Activated CD4-positive, CD25-positive, alpha-beta regulatory T cell treated with anti-CD3 and anti-CD28 coated beads, Interleukin-2, amount 50 U/mL, for 16 hours (primary cell): ENCODE measurements around the gene NLRP9.

ENCODE experiments used
- DNase-seq: peaks from one replicate; pipeline ENCODE4 v3.0.0-alpha.2; 2020; ENCODE audit warnings: low read depth, low spot score

The NLRP9 gene

GRCh38 chr19:55704494-55705245 is 33.5 kb downstream of the NLRP9 start:
- DNase-seq = no peak

DNA sequence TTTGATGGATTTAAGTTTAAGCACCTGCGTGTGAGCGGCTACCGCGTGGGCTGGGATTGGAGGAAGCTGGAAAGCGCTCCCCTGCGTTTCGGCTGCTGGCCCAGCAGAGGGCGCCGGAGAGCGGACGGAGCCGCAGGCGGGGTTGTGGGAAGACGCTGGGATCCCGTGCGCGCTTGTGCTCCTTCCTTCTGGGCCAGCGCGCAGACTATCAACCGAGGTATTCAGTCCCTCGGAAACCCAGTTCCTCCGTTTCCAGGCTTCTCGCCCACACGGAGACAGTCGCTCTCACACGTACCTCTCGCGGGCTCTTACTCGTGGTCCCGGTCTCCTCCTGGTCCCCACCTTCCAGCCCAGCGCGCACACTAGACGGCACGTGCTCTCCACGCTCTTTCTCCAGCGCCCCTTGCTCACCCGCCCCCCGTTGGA is 34.4 kb downstream of the NLRP9 start:
- DNase-seq = no peak

GRCh38 chr19:55702131-55702627 is 36.0 kb downstream of the NLRP9 start:
- DNase-seq = no peak

- no peak for DNase-seq
These were observed 37.4 kb downstream of the NLRP9 start for GRCh38 chr19:55700813-55701212.

GRCh38 chr19:55699221-55699620 is 39.0 kb downstream of the NLRP9 start:
- DNase-seq = no peak

DNA sequence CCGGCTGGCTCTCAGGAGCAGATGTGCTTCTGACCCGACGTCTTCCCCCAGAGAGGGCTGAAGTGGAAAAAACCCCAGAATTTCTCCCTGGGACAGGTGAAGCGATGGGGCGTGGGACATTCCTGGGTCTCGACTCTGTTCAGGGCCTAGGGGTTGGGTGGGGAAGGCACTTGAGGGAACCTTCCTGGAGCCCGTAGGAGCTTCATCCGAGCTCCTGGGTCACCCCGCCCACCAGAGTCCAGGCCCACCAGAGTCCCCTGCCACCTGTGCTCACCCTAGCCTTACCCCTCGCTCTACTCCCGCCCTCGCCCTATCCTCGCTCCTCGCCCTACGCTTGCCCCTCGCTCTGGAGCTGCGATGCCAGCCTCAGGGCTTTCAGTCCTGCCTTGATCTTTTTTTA is 39.9 kb downstream of the NLRP9 start:
- DNase-seq = no peak

DNA sequence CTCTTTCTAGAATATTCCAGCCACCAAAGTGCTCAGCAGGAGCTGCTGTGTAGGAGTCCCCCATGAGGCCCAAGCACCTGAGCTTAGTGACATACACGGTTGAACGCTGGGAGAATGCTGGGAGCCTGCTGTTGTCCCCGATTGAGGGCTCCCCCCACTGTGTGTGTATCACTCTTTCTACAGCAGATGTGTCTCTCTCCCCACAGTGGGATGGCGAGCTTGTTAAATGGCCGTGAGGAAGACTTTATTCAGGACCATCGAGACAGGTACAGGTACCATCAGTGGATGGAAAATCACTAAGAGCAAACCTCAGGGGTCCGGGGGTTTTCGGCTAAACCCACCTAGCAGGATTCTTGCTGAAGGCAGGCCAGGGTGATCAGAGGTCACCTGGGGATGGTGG is 40.5 kb downstream of the NLRP9 start:
- no peak for DNase-seq

GRCh38 chr19:55697069-55697440 is 41.1 kb downstream of the NLRP9 start:
- no peak for DNase-seq

- no peak for DNase-seq
These were observed 41.7 kb downstream of the NLRP9 start for GRCh38 chr19:55696301-55697068.

DNA sequence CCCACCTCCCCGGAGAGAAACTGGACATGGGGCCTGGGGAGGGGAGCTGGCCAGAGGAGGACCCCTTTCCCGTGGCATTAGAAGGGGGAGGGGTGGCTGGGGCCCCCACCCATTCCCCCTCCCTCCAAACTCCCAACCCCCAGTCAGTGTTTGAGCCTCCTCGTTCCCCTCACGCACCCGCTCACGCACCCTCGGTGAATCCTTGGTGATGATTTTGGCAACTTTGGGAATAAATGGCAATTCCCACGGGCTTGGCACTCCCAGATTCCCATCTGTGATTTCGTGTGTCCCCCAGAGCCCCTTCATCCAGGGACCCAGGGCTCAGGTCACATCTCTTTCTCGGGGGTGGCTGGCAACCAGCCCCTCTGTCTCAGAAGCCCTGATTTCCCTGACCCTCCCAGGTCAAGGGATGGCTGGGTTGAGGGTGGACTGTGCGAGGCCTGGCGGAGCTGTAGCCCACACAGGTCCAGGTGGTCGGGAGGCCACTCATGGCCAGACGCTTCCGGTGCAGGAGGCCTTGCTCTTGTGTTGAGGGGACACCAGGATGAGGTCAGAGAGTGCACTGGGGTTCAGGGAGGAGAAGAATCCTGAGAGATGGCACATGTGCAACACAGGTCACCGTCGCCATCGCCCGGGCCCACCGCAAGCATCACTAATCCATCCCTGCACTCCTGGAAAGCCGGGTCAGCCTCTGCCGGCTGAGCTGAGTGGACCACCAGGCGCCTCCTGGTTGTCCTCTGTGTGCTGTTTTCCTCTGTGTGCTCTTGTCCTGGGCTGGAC is 42.5 kb downstream of the NLRP9 start:
- no peak for DNase-seq

DNA sequence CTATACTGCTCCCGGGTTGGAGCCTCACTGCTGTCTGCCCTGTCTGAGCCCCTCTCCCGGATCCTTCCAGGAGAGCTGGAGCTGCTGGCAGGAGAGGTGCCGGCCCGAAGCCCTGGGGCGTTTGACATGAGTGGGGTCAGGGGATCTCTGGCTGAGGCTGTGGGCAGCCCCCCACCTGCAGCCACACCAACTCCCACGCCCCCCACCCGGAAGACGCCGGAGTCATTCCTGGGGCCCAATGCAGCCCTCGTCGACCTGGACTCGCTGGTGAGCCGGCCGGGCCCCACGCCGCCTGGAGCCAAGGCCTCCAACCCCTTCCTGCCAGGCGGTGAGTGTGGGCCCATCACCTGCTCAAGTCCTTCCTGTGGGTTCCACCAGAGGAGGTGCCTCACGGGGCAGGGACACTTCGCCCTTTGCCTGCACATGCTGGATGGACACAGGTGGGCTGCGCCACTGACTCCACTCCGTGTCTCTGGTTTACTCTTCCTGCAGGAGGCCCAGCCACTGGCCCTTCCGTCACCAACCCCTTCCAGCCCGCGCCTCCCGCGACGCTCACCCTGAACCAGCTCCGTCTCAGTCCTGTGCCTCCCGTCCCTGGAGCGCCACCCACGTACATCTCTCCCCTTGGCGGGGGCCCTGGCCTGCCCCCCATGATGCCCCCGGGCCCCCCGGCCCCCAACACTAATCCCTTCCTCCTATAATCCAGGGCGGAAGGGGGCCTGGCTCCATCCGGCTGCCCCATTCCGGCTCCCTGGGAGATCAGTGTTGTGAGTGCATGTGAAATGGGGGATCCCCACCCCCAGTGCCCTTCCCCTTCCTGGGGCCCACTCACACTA is 43.3 kb downstream of the NLRP9 start:
- no peak for DNase-seq

GRCh38 chr19:55694241-55694655 is 44.0 kb downstream of the NLRP9 start:
- DNase-seq = no peak

DNA sequence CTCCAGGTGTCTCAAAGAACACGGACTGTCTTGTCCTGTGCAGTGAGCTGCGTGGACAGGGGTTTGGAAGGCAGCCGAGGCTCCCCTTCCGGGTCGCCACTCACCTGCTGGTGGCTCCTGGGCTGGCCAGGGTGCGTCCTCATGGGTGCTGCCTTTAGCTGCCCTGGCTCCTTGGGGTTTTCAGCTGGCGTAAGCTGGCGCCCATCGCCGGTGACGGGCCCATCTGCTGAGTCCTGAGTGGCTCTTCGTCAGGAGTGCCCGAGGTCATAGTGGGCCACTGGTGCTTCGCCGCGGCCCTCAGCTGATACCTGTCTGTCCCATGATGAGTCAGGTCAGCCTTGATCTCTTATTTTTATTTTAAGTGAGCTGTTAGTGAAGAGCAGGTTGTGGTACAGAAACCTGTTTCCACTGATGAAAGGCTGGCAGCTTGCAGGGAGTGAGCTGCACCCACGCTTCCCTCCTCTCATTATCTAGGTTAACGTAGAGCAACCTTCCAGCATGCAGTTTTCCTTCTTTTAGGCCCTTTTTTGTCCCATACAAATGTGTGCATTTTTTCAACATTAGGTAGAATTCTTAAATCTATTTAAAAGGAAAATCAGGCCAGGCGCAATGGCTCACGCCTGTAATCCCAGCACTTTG is 44.7 kb downstream of the NLRP9 start:
- DNase-seq = no peak

- no peak for DNase-seq
These were observed 45.5 kb downstream of the NLRP9 start for GRCh38 chr19:55692681-55693081.

DNA sequence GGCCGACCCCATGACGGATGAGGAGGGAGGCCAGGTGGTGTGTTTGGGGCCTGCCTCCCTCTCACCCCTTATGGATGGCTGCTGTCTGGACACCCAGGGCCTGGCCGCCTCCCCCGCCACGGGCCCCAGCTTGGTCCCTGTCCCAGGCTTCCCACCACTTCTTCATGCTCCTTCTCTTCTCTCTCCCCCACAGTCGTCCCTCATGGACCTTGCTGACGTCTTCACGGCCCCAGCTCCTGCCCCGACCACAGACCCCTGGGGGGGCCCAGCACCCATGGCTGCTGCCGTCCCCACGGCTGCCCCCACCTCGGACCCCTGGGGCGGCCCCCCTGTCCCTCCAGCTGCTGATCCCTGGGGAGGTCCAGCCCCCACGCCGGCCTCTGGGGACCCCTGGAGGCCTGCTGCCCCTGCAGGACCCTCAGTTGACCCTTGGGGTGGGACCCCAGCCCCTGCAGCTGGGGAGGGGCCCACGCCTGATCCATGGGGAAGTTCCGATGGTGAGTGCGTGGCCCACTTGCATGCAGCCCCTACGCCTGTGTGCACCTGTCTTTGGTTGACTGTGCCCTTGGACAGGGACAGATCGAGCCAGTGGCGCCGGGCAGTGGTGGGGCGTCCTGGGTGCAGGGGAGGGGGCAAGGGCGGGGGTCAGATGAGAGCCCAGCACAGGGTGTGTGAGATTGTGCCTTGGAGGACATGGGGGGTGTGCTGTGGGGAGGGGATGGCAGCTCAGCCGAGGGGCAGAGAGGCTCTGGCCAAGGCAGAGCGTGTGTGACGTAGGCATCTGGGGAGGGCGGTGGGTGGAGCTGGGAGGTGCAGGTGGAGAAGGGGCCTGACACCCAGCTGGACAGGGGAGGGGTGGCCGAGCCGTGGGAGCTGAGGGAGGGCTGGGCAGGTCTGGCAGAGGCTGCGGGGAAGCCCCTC is 46.4 kb downstream of the NLRP9 start:
- DNase-seq = no peak

DNA sequence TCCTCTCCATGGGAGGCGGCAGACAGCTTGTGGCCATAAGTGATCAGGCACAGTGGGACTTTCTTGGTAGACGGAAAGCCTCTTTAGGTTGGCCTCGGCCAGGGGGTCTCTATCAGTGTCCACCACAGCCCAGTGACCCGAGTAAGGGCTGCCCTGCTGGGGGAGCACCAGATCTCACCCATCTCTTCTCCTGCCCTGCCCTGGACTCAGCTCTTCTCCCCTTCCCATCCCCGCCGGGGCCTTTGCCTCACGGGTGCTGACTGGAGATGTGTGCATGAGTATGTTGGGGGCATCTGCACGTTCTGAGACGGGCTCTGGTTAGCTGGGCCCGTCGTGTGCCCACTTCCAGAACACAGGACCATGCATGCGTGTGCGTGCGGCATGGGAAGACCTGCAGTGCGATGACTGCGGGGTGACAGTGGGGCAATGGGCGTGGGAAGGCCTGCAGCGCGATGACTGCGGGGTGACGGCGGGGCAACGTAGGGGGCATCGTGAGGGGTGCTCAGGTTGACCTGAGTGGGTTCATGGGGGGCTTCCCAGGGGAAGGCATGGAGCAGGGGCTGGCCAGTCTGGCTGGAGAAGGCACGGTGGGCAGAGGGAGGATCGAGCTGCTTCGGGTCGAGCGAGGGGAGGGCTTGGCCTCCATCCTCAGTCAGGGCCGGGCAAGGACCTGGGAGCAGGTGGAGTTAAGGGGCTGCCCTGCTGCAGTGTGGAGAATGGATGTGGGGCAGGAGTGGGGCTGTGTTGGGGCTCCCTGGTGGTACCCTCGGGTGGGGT is 47.2 kb downstream of the NLRP9 start:
- DNase-seq = no peak

DNA sequence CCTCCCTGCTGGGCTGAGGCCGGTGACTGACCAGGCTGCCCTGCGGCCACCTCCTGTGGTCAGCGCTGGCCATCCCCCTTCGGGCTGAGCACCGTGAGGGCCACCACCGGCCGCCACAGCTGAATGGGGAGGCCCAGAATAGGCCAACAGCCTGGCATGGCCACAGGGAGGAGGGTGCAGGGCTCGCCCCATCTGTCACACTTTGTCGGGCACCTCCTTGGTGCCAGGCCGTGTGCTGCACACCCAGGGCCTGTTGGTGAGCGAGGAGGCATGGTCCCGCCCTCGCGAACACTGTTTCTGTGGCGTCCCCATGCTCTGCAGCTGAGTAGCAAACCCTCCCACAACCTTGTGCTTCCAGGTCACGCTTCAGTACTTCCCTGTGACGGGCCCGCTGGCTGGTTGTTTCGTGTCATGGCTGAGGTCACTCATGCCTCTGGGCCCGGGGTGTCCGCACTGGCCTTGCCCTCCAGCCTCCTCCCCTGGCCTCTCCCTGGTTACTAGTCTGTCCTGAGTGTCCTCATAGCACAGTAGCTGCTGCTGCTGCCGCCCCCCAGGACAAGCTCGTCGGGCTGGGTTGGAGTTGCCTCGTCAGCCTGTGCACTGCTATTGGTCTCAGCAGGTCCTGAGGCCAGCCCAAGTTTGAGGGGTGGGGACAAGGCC is 48.0 kb downstream of the NLRP9 start:
- no peak for DNase-seq

DNA sequence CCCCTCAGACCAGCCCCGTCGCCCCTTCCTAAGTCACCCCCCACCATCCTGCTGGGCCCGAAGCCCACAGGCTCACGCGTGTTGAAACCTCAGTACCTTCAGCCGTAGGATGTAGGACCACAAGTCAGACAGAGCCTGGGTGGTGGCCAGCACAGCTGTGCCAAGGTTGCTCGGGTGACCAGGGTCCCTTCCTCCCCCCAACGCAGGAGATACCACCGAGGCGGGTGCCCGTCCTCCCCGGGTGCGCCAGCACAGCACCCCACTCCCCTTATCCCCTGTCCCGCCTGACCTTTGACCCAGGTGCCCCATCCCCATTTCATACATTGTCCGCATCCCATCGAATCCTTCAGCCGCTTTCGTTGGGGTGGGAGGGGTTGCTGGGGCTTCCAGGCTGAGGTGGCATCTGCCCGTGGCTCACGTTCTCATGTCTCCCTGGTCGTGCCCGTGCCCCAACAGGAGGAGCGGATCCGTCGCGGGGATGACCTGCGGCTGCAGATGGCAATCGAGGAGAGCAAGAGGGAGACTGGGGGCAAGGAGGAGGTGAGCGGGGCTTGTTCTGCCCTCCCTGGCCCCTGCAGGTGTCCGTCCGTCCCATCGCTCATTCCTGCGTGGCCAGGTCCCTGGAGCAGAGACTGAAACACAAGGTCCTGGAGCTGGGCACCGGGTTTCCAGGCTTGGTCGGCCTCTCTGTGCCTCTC is 48.6 kb downstream of the NLRP9 start:
- DNase-seq = no peak
